Activated CD8-positive, alpha-beta memory T cell treated with anti-CD3 and anti-CD28 coated beads, Interleukin-2, amount 50 U/mL, for 48 hours (primary cell): ENCODE measurements around the gene SLAMF7.
"Not testable (repeated sequence)": the region's sequence is repeated elsewhere in the genome, so short reads cannot be mapped to it uniquely, and the experiment has no call there.

ENCODE experiments used
- DNase-seq: peaks from one replicate; pipeline ENCODE4 v3.0.0-alpha.2; 2020

The SLAMF7 gene, protein sequence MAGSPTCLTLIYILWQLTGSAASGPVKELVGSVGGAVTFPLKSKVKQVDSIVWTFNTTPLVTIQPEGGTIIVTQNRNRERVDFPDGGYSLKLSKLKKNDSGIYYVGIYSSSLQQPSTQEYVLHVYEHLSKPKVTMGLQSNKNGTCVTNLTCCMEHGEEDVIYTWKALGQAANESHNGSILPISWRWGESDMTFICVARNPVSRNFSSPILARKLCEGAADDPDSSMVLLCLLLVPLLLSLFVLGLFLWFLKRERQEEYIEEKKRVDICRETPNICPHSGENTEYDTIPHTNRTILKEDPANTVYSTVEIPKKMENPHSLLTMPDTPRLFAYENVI

DNA sequence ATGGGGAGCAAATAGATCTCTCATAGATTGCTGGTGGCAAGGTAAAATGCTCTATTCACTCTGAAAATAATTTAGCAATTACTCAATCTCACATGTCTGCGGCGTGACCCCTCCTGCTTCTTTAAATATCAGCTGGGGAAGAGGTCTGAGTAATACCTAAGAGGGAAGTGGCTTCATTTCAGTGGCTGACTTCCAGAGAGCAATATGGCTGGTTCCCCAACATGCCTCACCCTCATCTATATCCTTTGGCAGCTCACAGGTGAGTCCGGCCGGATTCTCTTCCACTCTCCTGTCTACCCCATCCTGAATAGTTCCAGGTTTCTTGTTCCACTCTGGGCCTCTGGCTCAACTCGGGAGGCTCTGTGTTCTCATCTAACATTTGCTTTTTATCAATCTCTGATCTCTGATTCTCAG, at the start of gene SLAMF7:
SLAMF7 (plus strand) TSS at position 150 of the 414 bp plus-strand sequence; CDS start at position 205, 55 bp downstream.
- no peak for DNase-seq

GRCh38 chr1:160692390-160692789, 46.7 kb upstream of the SLAMF7 start:
- not testable (repeated sequence) for DNase-seq

GRCh38 chr1:160702100-160702499, 36.9 kb upstream of the SLAMF7 start:
- DNase-seq = no peak

GRCh38 chr1:160704250-160704649, 34.8 kb upstream of the SLAMF7 start:
- no peak for DNase-seq

GRCh38 chr1:160705212-160705621, 33.8 kb upstream of the SLAMF7 start:
- DNase-seq = not testable (repeated sequence)

DNA sequence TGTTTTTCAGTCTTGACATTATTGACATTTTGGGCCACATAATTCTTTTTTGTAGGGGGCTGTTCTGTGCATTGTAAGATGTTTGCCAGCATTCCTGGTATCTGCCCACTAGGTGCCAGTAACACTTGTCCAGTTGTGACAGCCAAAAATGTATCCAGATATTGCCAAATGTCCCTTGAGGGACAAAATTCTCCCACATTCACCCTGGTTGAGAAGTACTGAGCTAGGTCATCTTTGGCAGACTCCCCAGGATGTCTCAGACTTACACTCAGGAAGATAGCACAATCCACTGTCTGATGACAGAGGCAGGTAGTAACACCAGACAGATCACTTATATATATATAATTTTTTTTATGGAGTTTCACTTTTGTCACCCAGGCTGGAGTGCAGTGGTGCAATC, 33.3 kb upstream of the SLAMF7 start:
- no peak for DNase-seq

DNA sequence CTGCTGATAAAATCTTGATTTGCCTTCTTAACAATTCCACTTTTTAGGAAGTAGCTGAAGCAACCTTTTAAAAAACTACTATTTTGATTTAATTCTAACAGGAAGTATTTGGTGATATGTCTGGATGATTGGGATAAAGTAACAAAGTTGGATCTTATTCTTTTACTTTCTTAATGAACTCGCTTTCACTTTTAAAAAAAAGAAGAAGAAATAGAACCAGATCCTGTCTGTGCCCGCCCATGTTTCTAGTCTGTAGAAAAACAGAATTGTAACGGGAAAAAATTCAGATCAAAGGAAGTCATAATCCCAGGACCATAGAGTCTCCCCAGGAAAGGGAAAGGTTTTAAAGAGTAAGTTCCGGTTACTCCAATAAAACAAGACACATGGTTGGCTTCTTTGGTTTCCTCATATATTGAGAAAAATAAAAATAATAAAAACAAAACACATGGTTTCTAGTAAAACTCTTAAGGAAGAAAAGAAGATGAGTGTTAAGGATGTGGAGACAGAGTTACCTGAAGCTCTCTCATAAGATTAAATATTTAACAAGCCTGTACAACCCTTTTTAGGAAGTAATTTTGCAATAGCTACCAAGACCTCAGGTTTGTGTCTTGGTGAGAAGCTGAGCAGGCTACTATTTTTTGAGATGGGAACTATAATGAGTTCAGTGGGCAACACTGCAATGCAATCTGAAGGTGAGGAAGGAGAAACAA, 32.4 kb upstream of the SLAMF7 start:
- no peak for DNase-seq

GRCh38 chr1:160707236-160708064, 31.6 kb upstream of the SLAMF7 start:
- DNase-seq = no peak

- no peak for DNase-seq
These were observed 30.9 kb upstream of the SLAMF7 start for GRCh38 chr1:160708118-160708517.

DNA sequence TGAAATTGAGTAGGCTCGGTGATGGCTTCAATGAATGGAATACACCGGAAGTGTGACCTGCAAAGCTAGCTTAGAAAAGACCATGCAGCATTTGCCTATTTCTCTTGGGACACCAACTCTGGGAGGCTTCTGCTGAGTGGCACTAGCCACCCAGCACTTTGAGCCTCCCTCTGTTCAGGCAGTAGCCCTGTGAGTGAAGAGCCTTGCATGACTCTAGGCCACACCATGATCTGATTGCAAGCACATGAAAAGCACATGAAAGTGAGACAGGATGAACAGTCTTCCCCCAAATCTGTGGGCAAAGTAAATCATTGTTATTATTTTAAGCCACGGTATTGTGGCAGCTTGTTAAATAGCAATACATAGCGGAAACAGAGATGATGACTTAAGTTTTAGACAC, 30.2 kb upstream of the SLAMF7 start:
- DNase-seq = no peak

DNA sequence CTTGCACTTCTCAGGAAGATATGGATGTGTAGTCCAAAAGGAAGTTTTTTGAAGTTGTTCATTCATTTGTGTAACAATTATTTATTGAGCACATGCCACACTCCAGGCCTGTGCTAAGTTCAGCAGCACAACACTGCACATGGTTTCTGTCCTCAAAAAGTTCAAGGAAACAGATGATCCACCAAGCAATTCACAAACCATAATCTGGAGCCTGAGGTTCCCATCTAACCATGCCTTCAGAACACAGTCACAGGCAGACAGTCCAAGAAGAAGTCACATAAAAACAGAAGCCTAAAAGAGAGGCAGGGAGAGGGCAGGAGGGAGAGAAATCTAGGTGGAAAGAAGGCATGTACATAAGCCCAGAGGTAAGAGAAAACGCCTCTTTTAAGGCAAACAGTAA, 29.3 kb upstream of the SLAMF7 start:
- DNase-seq = no peak

DNA sequence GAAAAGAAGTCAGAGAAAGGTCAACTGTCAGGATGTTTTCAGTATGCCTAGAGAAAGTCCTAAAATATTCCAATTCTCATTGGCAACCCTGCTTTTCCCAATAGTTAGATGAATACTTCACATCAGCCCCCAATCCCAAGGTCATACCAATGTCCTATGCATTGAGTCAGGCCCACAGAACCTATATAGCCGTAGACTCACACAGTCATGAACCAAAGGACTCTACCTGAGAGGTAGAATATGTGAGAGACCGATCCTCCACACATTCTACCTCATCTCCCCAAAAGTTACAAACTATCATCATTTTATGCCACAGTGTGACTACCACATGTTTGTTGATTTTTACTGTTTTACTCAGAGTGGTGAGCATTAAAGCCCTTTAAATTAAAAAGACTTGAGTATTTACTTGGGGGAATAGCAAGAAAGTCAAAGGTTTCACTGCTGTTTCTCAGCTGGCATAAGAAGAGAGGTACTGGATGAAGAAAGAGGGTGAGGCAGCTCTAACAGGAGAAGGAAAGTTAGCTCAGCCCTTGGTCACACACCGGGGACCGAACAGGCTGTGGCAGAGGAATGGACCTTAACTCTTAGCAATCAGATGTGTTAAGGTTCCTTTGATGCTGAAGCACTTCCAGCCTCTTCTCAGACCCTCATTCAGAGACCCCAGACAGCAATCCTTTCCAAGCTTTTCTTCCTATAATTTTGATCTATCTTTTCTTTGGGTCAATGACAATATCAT, 28.4 kb upstream of the SLAMF7 start:
- no peak for DNase-seq

DNA sequence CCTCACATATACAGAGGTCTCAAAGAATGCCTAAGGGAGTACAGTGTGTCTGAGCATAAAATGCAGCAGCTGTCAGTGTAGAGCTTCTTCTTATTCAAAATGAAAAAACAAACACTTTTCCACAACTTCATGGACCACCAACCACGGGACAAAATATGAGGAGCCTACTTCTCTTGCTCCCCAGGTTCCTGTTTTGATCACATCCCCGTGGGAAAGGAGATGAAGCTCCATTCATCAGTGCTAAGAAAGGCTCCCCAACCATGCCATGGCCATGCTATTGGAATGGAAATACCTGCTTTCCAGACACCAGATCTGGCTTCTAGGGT, 27.8 kb upstream of the SLAMF7 start:
- DNase-seq = no peak

- DNase-seq = no peak
These were observed 27.3 kb upstream of the SLAMF7 start, which contains the start of gene CD48 for GRCh38 chr1:160711602-160712311. CD48 (minus strand) TSS chr1:160711822; CDS start chr1:160711763, 59 bp downstream.

DNA sequence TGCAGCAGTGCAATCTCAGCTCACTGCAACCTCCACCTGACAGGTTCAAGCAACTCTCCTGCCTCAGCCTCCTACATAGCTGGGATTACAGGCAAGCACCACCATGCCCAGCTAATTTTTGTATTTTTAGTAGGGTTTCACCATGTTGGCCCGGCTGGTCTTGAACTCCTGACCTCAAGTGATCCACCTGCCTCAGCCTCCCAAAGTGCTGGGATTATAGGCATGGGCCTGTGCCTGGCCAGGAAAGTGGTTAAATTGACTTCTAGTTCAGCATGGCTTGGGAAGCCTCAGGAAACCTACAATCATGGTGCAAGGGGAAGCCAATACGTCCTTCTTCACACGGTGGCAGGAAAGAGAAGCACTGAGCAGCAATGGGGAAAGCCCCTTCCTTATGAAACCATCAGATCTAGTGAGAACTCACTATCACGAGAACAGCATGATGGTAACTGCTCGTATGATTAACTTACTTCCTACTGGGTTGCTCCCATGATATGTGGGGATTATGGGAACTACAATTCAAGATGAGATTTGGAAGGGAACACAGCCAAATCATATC, 26.4 kb upstream of the SLAMF7 start:
- not testable (repeated sequence) for DNase-seq

DNA sequence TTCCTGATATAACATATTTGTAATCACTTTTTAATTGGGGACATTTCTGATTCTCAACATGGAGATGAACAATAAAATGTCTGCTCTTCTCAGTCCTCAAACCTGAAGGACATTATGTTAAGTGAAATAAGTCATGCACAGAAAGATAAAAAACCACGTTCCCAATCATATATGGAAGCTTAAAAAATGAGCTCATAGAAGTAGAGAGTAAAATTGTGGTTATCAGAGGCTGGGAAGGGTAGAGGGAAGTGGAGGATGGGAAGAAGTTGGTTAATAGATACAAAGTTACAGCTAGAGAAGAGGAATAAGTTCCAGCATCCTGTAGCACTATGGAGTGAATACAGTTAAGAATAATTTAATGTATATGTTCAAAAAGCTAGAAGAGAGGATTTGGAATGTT, 25.9 kb upstream of the SLAMF7 start:
- no peak for DNase-seq

DNA sequence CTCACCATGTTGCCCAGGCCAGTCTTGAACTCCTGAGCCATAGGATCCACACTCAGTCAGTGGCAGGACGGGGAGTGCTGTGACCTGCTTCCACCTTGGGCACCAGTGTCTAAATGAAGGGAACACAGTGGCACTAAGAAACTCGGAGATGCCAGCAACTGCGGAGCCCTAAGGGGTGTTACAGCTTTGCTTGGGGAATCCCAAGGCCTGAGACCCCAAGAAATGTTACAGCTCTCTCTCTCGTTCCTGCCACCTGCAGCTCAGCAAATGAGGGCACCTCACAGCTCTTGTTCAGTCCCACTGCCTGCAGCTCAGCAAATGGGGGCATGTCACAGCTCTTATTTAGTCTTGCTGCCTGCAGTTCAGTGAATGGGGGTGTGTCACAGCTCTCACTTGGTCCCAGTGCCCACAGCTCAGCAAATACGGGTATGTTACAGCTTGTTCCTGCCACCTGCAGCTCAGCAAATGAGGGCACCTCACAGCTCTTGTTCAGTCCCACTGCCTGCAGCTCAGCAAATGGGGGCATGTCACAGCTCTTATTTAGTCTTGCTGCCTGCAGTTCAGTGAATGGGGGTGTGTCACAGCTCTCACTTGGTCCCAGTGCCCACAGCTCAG, 24.9 kb upstream of the SLAMF7 start:
- DNase-seq = not testable (repeated sequence)

GRCh38 chr1:160716013-160716412, 23.0 kb upstream of the SLAMF7 start:
- no peak for DNase-seq

DNA sequence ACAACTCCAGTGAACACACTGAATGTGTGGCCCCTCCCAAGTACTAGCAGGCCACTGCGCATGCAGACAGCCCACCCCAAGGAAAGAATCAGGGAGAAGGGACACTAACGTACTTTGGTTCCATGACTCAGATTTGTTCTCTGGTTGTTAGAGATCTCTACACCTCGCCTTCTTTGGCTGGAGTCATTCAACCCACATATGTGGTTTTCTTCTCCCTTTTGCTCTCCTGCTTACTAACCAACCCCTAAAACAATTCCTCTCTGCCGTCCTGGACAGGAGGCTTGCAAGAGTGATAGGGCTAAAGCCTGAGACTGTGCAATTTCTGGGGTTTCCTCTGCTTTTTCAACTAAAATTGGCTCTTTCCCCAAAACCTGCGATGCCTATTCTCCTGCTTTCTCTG, 21.7 kb upstream of the SLAMF7 start:
- DNase-seq = no peak

DNA sequence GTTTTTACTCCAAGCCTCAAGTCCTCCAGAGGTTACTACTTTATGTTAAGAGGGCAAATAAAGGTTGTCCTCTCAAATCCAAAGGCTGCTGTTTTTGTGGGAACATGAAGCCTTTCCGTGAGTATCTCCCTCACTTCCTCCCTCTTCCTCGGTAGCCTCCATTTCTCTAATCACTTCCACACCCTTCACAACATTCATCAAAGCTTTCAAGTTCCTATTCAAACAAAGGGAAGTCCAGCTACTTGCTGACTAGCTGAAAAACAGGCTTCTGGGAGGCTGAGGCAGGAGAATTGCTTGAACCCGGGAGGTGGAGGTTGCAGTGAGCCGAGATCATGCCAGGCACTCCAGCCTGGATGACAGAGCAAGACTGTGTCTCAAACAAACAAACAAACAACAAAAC, 20.8 kb upstream of the SLAMF7 start:
- DNase-seq = no peak

- no peak for DNase-seq
These were observed 18.5 kb upstream of the SLAMF7 start for GRCh38 chr1:160720356-160721085.
